T follicular helper cell (primary cell): ENCODE results near the gene SLC37A1.
A peak's percentile ranks its signal among the peaks of the same experiment; 100 is the strongest.

Source experiments
- DNase-seq: peaks from one replicate; pipeline ENCODE4 v3.0.0-alpha.2; 2020; ENCODE audit warnings: low read depth

SLC37A1 gene

GRCh38 chr21:42479582-42479981 is 34.1 kb upstream of the SLC37A1 start:
- DNase-seq: no peak

GRCh38 chr21:42480736-42481135 is 32.9 kb upstream of the SLC37A1 start:
- no peak for DNase-seq

GRCh38 chr21:42481169-42481568 is 32.5 kb upstream of the SLC37A1 start:
- DNase-seq: no peak

DNA sequence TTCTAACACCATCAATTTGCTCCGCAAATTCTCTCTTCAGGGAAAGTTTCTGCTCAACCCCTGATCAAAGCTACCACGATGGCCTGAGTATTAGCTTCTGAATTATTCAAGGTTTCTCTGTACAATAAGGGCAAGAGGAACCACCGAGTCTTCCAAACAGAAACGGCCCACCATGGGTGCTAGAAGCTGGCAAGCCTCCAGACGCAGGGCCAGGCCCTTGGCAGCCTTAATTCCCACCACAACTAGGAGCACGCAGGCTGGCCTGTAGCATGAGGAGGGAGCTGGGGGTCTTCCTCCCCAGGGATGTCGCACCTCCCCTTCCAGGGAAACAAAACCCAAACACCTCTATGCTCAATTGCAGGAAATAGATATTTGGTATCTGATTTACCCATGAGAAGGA is 28.7 kb upstream of the SLC37A1 start:
- DNase-seq: no peak

GRCh38 chr21:42486072-42486471 is 27.6 kb upstream of the SLC37A1 start:
- DNase-seq: no peak

GRCh38 chr21:42486531-42486930 is 27.1 kb upstream of the SLC37A1 start:
- no peak for DNase-seq

DNA sequence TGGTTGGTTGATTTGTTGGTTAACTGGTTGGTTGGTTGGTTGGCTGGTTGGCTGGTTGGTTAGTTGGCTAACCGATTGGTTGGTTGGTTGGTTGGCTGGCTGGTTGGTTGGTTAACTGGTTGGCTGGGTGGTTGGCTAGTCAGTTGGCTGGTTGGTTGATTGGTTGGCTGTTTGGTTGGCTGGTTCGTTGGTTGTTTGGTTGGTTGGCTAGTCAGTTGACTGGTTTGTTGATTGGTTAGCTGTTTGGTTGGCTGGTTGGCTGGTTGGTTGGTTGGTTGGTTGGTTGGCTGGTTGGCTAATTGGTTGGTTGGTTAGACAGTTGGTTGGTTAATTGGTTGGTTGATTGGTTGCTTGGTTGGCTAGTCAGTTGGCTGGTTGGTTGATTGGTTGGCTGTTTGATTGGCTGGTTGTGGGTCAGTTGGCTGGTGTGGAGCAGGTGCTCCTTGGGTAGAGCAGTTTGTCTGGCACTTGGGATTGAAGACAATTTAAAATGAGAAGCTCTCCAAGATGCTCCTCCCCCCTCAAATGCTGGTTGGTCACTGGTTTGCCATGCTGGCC is 24.6 kb upstream of the SLC37A1 start:
- no peak for DNase-seq

DNA sequence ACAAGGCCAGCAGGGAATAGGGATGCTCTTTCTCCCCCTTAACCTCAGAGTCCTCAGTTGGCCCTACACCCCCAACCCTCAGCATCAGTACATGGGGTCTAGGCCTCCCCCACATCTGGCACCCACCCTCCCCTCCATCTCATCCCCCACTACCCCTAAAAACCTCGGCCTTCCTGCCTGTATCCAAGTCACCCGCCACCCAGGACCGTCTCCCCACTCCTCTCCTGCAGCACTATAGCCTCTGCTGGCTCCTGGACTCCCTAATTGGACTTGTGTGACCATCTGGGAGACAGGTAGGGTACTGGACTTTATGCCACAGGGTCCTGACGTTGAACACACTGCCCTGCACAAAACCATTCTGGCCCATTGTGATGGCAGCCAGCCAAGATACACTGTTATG is 23.7 kb upstream of the SLC37A1 start:
- no peak for DNase-seq

GRCh38 chr21:42490720-42491119 is 22.9 kb upstream of the SLC37A1 start:
- DNase-seq: no peak

- DNase-seq: no peak
Observed at GRCh38 chr21:42491328-42491727, 22.3 kb upstream of the SLC37A1 start.

DNA sequence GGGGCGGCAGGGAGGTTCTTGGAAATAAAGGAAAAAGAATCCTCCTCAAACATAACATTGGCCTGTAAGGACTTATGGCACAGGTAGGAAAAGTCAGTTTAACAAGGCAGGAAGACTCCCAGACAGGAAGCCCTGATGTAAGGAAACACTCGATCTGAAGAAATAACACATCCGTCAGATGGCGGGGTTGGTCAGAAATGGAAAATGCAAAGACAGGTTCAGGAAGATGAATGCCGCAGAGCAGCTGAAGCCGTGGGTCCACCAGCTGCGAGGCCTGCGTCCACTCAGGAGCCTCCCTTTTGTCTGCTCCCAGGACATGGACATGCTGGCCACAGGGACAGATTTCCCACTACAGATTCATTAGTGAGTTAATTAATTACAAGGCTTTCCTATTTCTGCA is 21.5 kb upstream of the SLC37A1 start:
- no peak for DNase-seq

DNA sequence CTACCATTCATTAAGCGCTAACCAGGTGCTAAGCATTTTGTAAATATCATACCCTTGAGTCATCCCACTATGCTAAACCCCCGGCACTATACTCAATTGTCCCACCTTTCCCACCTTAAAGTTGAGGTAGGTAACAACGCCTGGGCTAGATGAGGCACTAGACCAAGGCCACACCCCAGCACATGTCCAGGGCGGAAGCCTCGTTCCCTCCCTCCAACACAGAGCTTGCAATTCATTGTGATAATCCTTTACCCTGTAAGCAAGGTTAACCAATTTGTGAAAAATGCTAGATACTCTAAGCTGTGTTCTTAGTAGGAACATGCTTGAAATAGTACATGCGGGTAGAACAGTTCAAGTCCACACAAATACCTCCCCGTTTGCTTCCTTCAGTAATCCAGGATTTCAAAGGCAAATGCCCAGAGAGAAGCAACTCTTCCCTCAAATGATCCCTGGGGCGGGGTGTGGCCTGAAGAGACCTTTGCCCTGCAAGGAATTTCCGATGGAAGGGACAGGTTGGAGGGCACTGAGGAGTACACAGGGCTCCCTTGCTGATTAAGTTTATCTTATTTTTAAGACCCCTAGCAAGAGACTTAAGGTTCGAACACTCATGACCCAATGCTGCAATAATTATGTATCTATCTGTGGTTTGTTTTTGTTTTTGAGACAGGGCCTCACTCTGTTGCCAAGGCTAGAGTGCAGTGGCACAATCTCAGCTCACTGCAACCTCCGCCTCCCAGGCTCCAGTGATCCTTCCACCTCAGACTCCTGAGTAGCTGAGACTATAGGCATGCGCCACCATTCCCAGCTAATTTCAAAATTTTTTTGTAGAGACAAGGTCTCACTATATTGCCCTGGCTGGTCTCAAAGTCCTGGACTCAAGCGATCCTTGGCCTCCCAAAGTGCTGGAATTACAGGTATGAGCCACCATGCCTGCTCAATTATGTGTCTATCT is 20.3 kb upstream of the SLC37A1 start:
- DNase-seq: no peak

- DNase-seq: no peak
Observed at GRCh38 chr21:42495027-42495426, 18.6 kb upstream of the SLC37A1 start.

DNA sequence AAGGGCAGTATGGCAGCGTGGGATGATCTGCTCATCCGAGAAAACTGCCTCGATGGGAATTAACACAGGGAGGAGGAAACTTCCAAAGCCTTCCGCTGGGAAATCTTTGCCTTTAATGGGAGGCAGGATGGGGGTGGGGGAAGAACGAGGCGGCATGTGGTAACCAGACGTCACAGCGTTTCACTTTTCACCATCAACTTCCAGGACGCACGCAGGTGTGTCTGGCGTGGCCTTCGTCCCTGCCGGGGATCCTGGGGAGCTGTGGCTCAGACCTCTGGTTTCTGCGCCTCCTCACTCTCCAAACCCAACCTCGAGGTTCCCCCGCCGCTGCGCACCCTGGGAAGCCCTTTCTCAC is 17.9 kb upstream of the SLC37A1 start:
- no peak for DNase-seq

DNA sequence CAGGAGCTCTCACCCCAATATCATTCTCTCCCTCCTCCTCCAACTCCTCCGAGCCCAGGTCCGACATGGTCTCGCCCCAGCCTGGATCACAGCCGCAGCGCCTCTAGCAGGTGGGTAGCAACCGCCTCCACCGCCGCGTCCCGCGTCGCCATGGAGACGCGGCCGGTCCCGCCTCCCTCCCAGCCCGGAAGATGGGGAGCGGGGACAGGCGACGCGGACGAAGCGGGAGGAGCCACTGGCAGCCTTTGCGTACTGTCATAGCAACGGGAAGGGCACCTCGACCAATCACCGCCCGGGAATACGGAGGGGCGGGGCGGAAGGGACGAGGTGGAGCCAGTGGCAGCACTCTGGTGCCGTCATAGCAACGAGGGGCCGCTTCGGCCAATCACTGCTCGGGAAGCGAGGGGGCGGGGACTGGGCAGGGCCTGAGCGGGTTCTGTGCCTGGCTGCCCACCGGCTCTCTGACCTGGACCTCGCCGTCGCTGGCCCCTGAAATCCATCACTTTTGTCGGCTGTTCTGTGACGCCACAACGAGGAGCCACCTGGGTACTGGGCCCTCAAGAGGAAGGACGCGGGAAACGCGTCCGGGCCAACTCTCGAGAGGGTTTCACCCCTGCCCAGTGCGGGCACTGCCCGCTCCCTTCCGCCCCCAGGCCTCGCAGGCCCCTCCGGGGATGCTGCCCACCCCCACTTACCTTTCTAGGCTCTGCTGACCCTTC is 17.4 kb upstream of the SLC37A1 start, which contains the start of gene RSPH1:
Gene RSPH1, minus strand, starts transcription at position 105 of the 719 bp plus-strand sequence. Its CDS starts 38 bp downstream, at position 67.
- DNase-seq: peak; percentile 99

GRCh38 chr21:42496839-42497202 is 16.8 kb upstream of the SLC37A1 start:
- DNase-seq: no peak

GRCh38 chr21:42498012-42498411 is 15.6 kb upstream of the SLC37A1 start:
- DNase-seq: no peak

DNA sequence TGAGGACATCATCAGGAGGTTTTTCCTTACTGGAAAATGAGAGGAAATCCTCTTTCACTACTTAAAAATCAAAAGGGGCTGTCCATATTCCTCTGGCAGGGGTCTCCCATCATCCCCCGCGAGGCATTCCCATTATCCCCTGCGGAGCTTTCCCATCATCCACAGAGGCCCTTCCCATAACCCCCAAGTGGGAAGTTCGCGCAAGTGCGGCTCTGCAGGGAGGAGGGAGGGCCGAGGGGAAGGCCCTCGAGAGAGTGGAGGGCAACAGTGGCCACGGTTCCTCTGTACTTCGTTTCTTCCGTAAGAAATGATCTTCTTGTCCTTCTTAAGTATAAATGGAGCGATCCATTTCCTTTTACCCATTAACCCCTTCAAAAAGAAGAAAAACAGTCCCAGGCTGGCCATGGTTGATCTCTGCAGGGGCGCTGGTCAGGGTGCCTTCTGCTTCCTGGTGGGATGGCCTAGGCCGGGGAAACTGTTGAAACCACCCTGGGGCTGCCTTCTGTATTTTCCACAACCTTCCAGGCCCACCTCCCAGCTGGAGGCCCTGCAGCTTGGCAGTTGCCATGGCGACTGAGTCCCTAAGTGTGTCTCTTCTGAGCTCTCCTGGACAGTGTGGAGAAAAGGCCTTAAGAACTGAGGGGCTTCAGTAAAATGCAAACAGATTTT is 14.1 kb upstream of the SLC37A1 start:
- DNase-seq: no peak

DNA sequence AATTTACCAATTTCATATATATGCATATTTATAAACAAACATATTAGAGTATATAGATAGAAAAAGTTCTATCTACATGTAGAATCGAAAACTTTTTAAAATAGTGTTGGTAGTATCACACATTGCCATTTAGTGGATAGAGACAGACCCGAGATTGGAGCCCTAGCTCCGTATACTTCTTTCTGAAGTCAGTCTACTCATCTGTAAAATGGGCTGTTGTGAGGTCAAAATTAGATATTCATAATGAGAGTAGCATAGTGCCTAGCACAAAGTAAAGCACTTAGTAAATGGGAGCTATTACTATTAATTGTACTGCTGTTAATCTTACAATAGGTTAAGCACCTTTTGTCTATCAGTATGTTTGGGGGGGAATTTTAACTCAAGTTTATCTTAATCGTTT is 13.4 kb upstream of the SLC37A1 start:
- no peak for DNase-seq

DNA sequence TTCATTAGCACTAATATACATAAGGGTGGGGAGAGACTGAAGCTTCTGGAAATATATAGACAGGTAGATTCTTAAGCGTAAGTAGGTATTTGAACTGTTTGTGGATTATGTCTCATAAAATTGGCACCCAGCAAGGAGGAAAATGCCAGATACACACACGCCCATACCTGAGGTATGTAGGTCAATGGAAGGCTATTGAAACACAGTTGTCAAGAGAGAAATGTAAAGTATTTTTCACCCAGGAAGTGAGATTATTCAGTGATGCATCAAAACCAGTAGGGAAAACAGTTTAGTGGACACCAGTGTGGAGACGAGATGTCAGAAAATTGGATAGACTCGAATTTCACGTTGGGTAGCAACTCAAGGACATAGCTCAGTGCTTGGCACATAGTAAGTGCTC is 12.9 kb upstream of the SLC37A1 start:
- no peak for DNase-seq

DNA sequence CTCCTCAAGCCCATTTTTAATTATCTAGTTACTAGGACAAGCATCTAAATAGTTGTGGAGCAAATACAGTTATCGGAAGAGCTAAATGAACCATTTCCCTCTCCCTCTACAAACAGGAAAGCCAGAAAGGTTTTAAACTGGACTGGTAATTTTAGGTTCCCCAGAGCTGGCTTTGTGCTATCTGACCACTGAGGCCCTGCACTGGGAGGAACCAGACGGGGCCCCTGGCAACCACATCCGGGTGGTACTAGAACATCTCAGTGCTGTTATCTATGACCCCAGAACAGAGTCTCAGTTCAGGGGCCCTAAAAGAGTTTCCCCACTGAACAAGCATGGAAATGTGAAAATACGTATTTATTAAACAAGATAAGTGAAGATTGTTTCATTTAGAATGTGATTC is 9.9 kb upstream of the SLC37A1 start:
- no peak for DNase-seq

DNA sequence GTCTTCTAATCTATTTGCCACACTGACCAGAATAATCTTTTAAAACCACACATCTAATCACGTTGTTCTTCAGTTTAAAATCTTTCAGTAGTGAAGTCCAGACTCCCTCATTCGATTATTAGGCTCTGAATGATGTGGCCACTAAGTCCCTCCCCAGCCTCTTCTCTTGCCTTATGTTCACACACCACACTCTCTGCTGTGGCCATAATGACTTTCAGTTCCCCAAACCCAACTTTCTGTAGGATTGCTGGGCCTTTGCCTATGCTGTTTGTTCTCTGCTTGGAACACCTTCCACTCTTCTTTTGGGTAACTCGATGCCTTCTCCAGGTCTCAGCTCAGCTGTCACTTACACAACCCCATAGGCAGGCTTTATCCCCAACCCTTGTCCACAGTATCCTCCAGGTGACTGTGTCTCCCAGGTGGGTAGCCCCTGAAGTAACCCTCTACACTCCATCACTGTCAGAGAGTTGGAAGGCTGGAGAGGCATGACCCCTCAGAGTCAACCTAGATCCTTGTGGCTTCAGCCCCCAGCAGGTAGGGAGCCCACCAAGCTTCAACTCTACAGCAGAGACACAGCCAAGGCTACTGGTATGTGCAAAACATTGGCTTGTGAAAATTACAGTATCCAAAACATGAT is 8.4 kb upstream of the SLC37A1 start:
- no peak for DNase-seq
